Activated naive CD4-positive, alpha-beta T cell (primary cell): ENCODE measurements around the gene PTPRM.

Source experiments
- DNase-seq, 4 experiments: peaks; one replicate each; lab custom pipeline; 2025; lab: John Stamatoyannopoulos, UW

PTPRM gene

GRCh38 chr18:7566567-7567473, at the start of gene PTPRM:
TSS of gene PTPRM (plus strand) at chr18:7567316. CDS start at chr18:7567819, 503 bp downstream.
- DNase-seq: peak in 1 of 4 experiments; percentile 3

- no peak for DNase-seq
Measured at GRCh38 chr18:7517852-7518251, 49.3 kb upstream of the PTPRM start.

GRCh38 chr18:7520200-7520785, 46.8 kb upstream of the PTPRM start:
- DNase-seq: no peak

GRCh38 chr18:7521226-7521856, 45.8 kb upstream of the PTPRM start:
- DNase-seq: no peak

- no peak for DNase-seq
Measured at GRCh38 chr18:7523772-7524171, 43.3 kb upstream of the PTPRM start.

- DNase-seq: no peak
Measured at GRCh38 chr18:7524786-7525185, 42.3 kb upstream of the PTPRM start.

- DNase-seq: no peak
Measured at GRCh38 chr18:7532942-7533341, 34.2 kb upstream of the PTPRM start.

GRCh38 chr18:7535436-7536205, 31.5 kb upstream of the PTPRM start:
- no peak for DNase-seq

GRCh38 chr18:7537145-7537544, 30.0 kb upstream of the PTPRM start:
- no peak for DNase-seq

- DNase-seq: no peak
Measured at GRCh38 chr18:7541835-7542234, 25.3 kb upstream of the PTPRM start.

- DNase-seq: no peak
Measured at GRCh38 chr18:7544686-7545085, 22.4 kb upstream of the PTPRM start.

- DNase-seq: no peak
Measured at GRCh38 chr18:7545734-7546133, 21.4 kb upstream of the PTPRM start.

- DNase-seq: no peak
Measured at GRCh38 chr18:7548221-7548620, 18.9 kb upstream of the PTPRM start.

- no peak for DNase-seq
Measured at GRCh38 chr18:7548721-7549120, 18.4 kb upstream of the PTPRM start.

- DNase-seq: no peak
Measured at GRCh38 chr18:7557973-7558372, 9.1 kb upstream of the PTPRM start.

GRCh38 chr18:7558769-7559168, 8.3 kb upstream of the PTPRM start:
- DNase-seq: no peak

GRCh38 chr18:7559709-7560319, 7.3 kb upstream of the PTPRM start:
- no peak for DNase-seq

- DNase-seq: no peak
Measured at GRCh38 chr18:7561909-7562460, 5.1 kb upstream of the PTPRM start.

- no peak for DNase-seq
Measured at GRCh38 chr18:7562491-7562890, 4.6 kb upstream of the PTPRM start.

GRCh38 chr18:7565677-7566076, 1.4 kb upstream of the PTPRM start:
- no peak for DNase-seq

GRCh38 chr18:7566244-7566566, 911 bp upstream of the PTPRM start:
- no peak for DNase-seq
